ENCODE data around the gene CLK3. TPM values are rescaled to one million over a fixed set of nuclear protein-coding genes. Genes with fewer than 3 reads are reported as not detected.

CLK3 gene
- total and polyA plus RNA-seq, 2 donors (not counting 1 experiment from before 2014, with no cell fraction given) = 176 to 350 TPM

GRCh38 chr15:74578496-74578994, 37.1 kb upstream of the CLK3 start:
- no peaks in the 10 kb centered on the region for H3K9me3 ChIP-seq (ENCODE audit: control extremely low read depth in 1 of 3, control insufficient read depth in 2 of 3, insufficient read depth in 1 of 3, low read length in 2 of 3)
- ATAC-seq (ENCODE audit: low read depth) (no peak), DNase-seq (no peak)
- no peak overlapping the region for H3K9ac ChIP-seq (ENCODE audit: low read length)
- Mint-ChIP-seq H3K9me3 (ENCODE audit: insufficient read depth) (no peaks in the 10 kb centered on the region), H3K4me1 (no peaks in the 10 kb centered on the region), H3K27ac (no peak overlapping the region), H3K4me3 (no peak overlapping the region), H3K27me3 (no peaks in the 10 kb centered on the region)
- no peak overlapping the region for H2AFZ ChIP-seq (ENCODE audit: insufficient read depth, low read depth, low read length, poor library complexity, severe bottlenecking)
- H3K4me1 ChIP-seq (ENCODE audit: control insufficient read depth in 2 of 2, insufficient read depth in 2 of 2, low read length in 2 of 2) = no peaks in the 10 kb centered on the region
- H3K36me3 ChIP-seq (replicated peaks in 1 of 2; ENCODE audit: control extremely low read depth in 1 of 2, control insufficient read depth in 1 of 2, extremely low read depth in 1 of 2, insufficient read depth in 2 of 2, low read length in 1 of 2) = peaks cover 12 to 50% of the 10 kb centered on the region in 2 experiments
- TF ChIP-seq CTCF (IDR thresholded peaks at IDR 0.05) (no peak), EZH2 (IDR thresholded peaks at IDR 0.05; ENCODE audit: borderline replicate concordance, insufficient read depth, low read depth, low read length, poor library complexity, severe bottlenecking) (no peak)
- no peak overlapping the region for H3K4me3 ChIP-seq (ENCODE audit: control extremely low read depth in 1 of 5, extremely low read depth in 1 of 5, insufficient read depth in 1 of 5, low read depth in 2 of 5, low read length in 4 of 5)
- no peak overlapping the region for H3K4me2 ChIP-seq (replicated peaks; ENCODE audit: low read depth, low read length, poor library complexity, severe bottlenecking)
- no peaks in the 10 kb centered on the region for H3K27me3 ChIP-seq (replicated peaks in 1 of 4; ENCODE audit: control extremely low read depth in 1 of 4, control insufficient read depth in 3 of 4, insufficient read depth in 4 of 4, low read length in 3 of 4)
- no peak overlapping the region for H3K27ac ChIP-seq (ENCODE audit: low read length in 2 of 2)
- no peaks in the 10 kb centered on the region for H4K20me1 ChIP-seq (ENCODE audit: control insufficient read depth, insufficient read depth, low read length, poor library complexity, severe bottlenecking)
- CTCF ChIA-PET = no interaction called here
- 97% methylated on average over 2 of the region's 3 CpGs for whole genome bisulfite sequencing (ENCODE audit: insufficient coverage)
- H3K79me2 ChIP-seq (ENCODE audit: control insufficient read depth, insufficient read depth, low read length) = peaks cover 3% of the 10 kb centered on the region
- intact Hi-C loops (cut with micrococcal nuclease) = no loop called here
- POLR2A ChIA-PET = interaction anchor here (0.6 kb wide), 1 partner anchor 65 kb away, joined by 4 read pairs; no protein-coding TSS in a partner anchor

- CTCF ChIA-PET = no interaction called here
- Histone ChIP-seq H3K36me3 (replicated peaks in 1 of 2; ENCODE audit: control extremely low read depth in 1 of 2, control insufficient read depth in 1 of 2, extremely low read depth in 1 of 2, insufficient read depth in 2 of 2, low read length in 1 of 2) (peaks cover 11 to 51% of the 10 kb centered on the region in 2 experiments), H3K9ac (ENCODE audit: low read length) (no peak overlapping the region), H3K79me2 (ENCODE audit: control insufficient read depth, insufficient read depth, low read length) (peaks cover 3% of the 10 kb centered on the region), H3K4me2 (replicated peaks; ENCODE audit: low read depth, low read length, poor library complexity, severe bottlenecking) (no peak overlapping the region), H3K4me3 (ENCODE audit: control extremely low read depth in 1 of 5, extremely low read depth in 1 of 5, insufficient read depth in 1 of 5, low read depth in 2 of 5, low read length in 4 of 5) (no peak overlapping the region), H4K20me1 (ENCODE audit: control insufficient read depth, insufficient read depth, low read length, poor library complexity, severe bottlenecking) (no peaks in the 10 kb centered on the region), H3K27me3 (replicated peaks in 1 of 4; ENCODE audit: control extremely low read depth in 1 of 4, control insufficient read depth in 3 of 4, insufficient read depth in 4 of 4, low read length in 3 of 4) (no peaks in the 10 kb centered on the region), H2AFZ (ENCODE audit: insufficient read depth, low read depth, low read length, poor library complexity, severe bottlenecking) (no peak overlapping the region), H3K4me1 (ENCODE audit: control insufficient read depth in 2 of 2, insufficient read depth in 2 of 2, low read length in 2 of 2) (no peaks in the 10 kb centered on the region), H3K27ac (ENCODE audit: low read length in 2 of 2) (no peak overlapping the region), H3K9me3 (ENCODE audit: control extremely low read depth in 1 of 3, control insufficient read depth in 2 of 3, insufficient read depth in 1 of 3, low read length in 2 of 3) (no peaks in the 10 kb centered on the region)
- 100% methylated on average over 6 of the region's 9 CpGs for WGBS (ENCODE audit: insufficient coverage)
- Mint-ChIP-seq H3K4me1 (no peaks in the 10 kb centered on the region), H3K4me3 (no peak overlapping the region), H3K27ac (no peak overlapping the region), H3K27me3 (no peaks in the 10 kb centered on the region), H3K9me3 (ENCODE audit: insufficient read depth) (no peaks in the 10 kb centered on the region)
- intact Hi-C loops (cut with micrococcal nuclease) = no loop called here
- POLR2A ChIA-PET = no interaction called here
- TF ChIP-seq EZH2 (IDR thresholded peaks at IDR 0.05; ENCODE audit: borderline replicate concordance, insufficient read depth, low read depth, low read length, poor library complexity, severe bottlenecking) (no peak), CTCF (IDR thresholded peaks at IDR 0.05) (no peak)
- DNase-seq = no peak
- ATAC-seq (ENCODE audit: low read depth) = no peak
Measured at GRCh38 chr15:74579001-74579400, 36.6 kb upstream of the CLK3 start.
